Breast epithelium (tissue), 4 donors: ENCODE data around the gene CNNM3. TPM values are rescaled to one million over a fixed set of nuclear protein-coding genes. Genes with fewer than 3 reads are reported as not detected.

Source experiments
- DNase-seq, 2 donors: peaks; one replicate each; pipeline ENCODE4 v3.0.0-alpha.2; 2019; ENCODE audit warnings: low spot score in 2 of 2
- H3K27ac ChIP-seq, 2 donors: fragments of 200-600 bp; sonication (generic) in 1 of 2; one replicate each; pipeline ENCODE4 v1.5.1; 2016 to 2019; ENCODE audit warnings: mild to moderate bottlenecking in 1 of 2
- H3K27me3 ChIP-seq, 2 donors: fragments of 200-600 bp; sonication (generic) in 1 of 2; one replicate each; pipeline versions ENCODE4 v1.5.1 to v1.6.0; 2017 to 2019; ENCODE audit warnings: control low read depth in 1 of 2, mild to moderate bottlenecking in 1 of 2
- H3K36me3 ChIP-seq: fragments of 200-600 bp; one replicate; pipeline ENCODE4 v1.5.1; 2019
- H3K4me1 ChIP-seq, 2 donors: fragments of 200-600 bp; sonication (generic); one replicate each; pipeline ENCODE4 v1.5.1; 2016 to 2019; ENCODE audit warnings: control low read depth in 1 of 2
- H3K4me3 ChIP-seq, 3 donors: fragments of 200-600 bp; sonication (generic); 1 replicate in 2 of 3; 2 replicates in 1 of 3; pipeline ENCODE4 v1.5.1; 2016 to 2019; ENCODE audit warnings: mild to moderate bottlenecking in 3 of 3, moderate library complexity in 2 of 3
- H3K9me3 ChIP-seq, 2 donors: fragments of 200-600 bp; sonication (generic) in 1 of 2; one replicate each; pipeline ENCODE4 v1.5.1; 2016 to 2019; ENCODE audit warnings: control low read depth in 1 of 2
- CTCF ChIP-seq, 3 donors: fragments of 450-650 bp; IDR thresholded peaks; one replicate each; pipeline ENCODE4 v1.5.1; 2016 to 2017; ENCODE audit warnings: antibody characterized with exemption in 3 of 3, mild to moderate bottlenecking in 3 of 3, moderate library complexity in 3 of 3
- POLR2A ChIP-seq: fragments of 450-650 bp; IDR thresholded peaks from one replicate; pipeline ENCODE4 v1.6.1; 2016; ENCODE audit warnings: antibody characterized with exemption, mild to moderate bottlenecking, moderate library complexity
- POLR2AphosphoS5 ChIP-seq, 3 donors: sonication (generic); formaldehyde crosslinking; IDR thresholded peaks; one replicate each; pipeline ENCODE4 v1.6.1; 2017; ENCODE audit warnings: antibody characterized with exemption in 3 of 3
- intact Hi-C: fragments of 100-400 bp; cut with DNase I; formaldehyde crosslinking; loops from one replicate; pipeline ENCODE4 v1.15.1; 2023; ENCODE audit warnings: low total_unique reads
- total RNA-seq, 3 donors: library from RNA; depleted of rRNA; stranded (reverse); fragments of >200 nt; gene quantifications; one replicate each; pipeline ENCODE4 v1.1.0, GENCODE V29; 2016

CNNM3 gene
- total RNA-seq, 3 donors from 2014 or later: 7.5 to 13.8 (median 11.8) TPM

GRCh38 chr2:96883306-96883705, 67.2 kb downstream of the CNNM3 start:
- Histone ChIP-seq H3K4me1 (peaks cover 5 to 16% of the 10 kb centered on the region in 2 donors), H3K9me3 (no peaks in the 10 kb centered on the region), H3K27ac (peak overlapping the region in 1 of 2 donors; percentile 53)

More at GRCh38 chr2:96883306-96883705, 67.2 kb downstream of the CNNM3 start:
- H3K4me3 ChIP-seq: no peak overlapping the region
- H3K27me3 ChIP-seq: no peaks in the 10 kb centered on the region
- no peak for TF ChIP-seq POLR2AphosphoS5 (IDR thresholded peaks at IDR 0.05)
- no peak for TF ChIP-seq CTCF (IDR thresholded peaks at IDR 0.05)
- no peak for TF ChIP-seq POLR2A
- intact Hi-C loops: no loop called here
- H3K36me3 ChIP-seq: no peaks in the 10 kb centered on the region
- DNase-seq: no peak

Other genes with a start within 250 kb of the CNNM3 start
- gene KANSL3, start 178.0 kb upstream of the CNNM3 start, total RNA-seq: 10 to 100 TPM; 44.2 to 64.1 (median 53.1) TPM
- under 1 TPM in 2 of 3 donors, not detected in 1; 0.73 to 0.98 TPM for gene FER1L5, start 173.5 kb upstream of the CNNM3 start, total RNA-seq
- gene LMAN2L, start 76.2 kb upstream of the CNNM3 start, total RNA-seq: 10 to 100 TPM; 21.9 to 39.8 (median 24.3) TPM
- 10 to 100 TPM in 1 of 3 donors, 1 to 10 TPM in 2; 2.7 to 12.1 (median 9.5) TPM for gene CNNM4, start 55.4 kb upstream of the CNNM3 start, total RNA-seq
- 1 to 10 TPM; 3.5 to 9.4 (median 7.2) TPM for gene ANKRD23, start 27.8 kb downstream of the CNNM3 start, total RNA-seq
- gene ANKRD39, start 41.7 kb downstream of the CNNM3 start, total RNA-seq: 10 to 100 TPM in 1 of 3 donors, 1 to 10 TPM in 2; 8.8 to 15.8 (median 9.2) TPM
- 10 to 100 TPM; 17.9 to 37.3 (median 31.5) TPM for gene SEMA4C, start 53.8 kb downstream of the CNNM3 start, total RNA-seq
- gene FAM178B, start 170.3 kb downstream of the CNNM3 start, total RNA-seq: 1 to 10 TPM in 1 of 3 donors, not detected in 2; 1.3 TPM